H1 (cell line): ENCODE measurements around the gene C12orf75. TPM values are rescaled to one million over a fixed set of nuclear protein-coding genes. Genes with fewer than 3 reads are reported as not detected.

Source experiments
- CTCF ChIA-PET: fragments of 300-600 bp; sonication (Branson Sonifier 250); formaldehyde crosslinking; loops from one replicate; lab custom pipeline; 2021; ENCODE audit not compliant: partially characterized antibody; lab: Charles Lee
- POLR2A ChIA-PET: fragments of 300-600 bp; sonication (Branson Sonifier 250); formaldehyde crosslinking; loops from one replicate; lab custom pipeline; 2021; ENCODE audit warnings: inconsistent platforms; ENCODE audit not compliant: partially characterized antibody; lab: Charles Lee
- DNase-seq, 2 experiments: peaks; one replicate each; pipeline versions ENCODE4 v3.0.0 to v3.0.0-alpha.2; 2010 to 2022; ENCODE audit warnings: low spot score in 2 of 2, low read depth in 1 of 2, mixed read lengths in 1 of 2
- FAIRE-seq: peaks from 2 replicates; lab custom pipeline; 2011; peaks lifted over from hg19 to GRCh38; lab: Jason Lieb, UNC
- H2AFZ ChIP-seq: 2 replicates; pipeline ENCODE4 v1.8.1; 2012; ENCODE audit warnings: low read length, inconsistent platforms
- H2AK5ac ChIP-seq: 2 replicates; pipeline ENCODE4 v1.6.1; 2013; ENCODE audit warnings: low read depth, low read length
- H2BK120ac ChIP-seq: replicated peaks from 2 replicates; pipeline ENCODE3; 2013; ENCODE audit warnings: low read depth, low read length, inconsistent platforms
- H2BK12ac ChIP-seq: 2 replicates; pipeline ENCODE4 v1.6.1; 2013; ENCODE audit warnings: low read depth, low read length
- H2BK15ac ChIP-seq: 2 replicates; pipeline ENCODE4 v1.6.1; 2013; ENCODE audit warnings: low read length
- H2BK20ac ChIP-seq: 2 replicates; pipeline ENCODE4 v1.6.1; 2013; ENCODE audit warnings: low read length
- H2BK5ac ChIP-seq: 2 replicates; pipeline ENCODE4 v1.6.1; 2013; ENCODE audit warnings: low read depth, low read length
- H3K14ac ChIP-seq: 2 replicates; pipeline ENCODE4 v1.6.1; 2013; ENCODE audit warnings: inconsistent platforms; ENCODE audit not compliant: insufficient read length
- H3K18ac ChIP-seq: 2 replicates; pipeline ENCODE4 v1.6.1; 2013; ENCODE audit warnings: low read length; ENCODE audit errors: extremely low read depth
- H3K23ac ChIP-seq: 2 replicates; pipeline ENCODE4 v1.6.1; 2013; ENCODE audit warnings: inconsistent platforms; ENCODE audit not compliant: insufficient read length
- H3K23me2 ChIP-seq: 2 replicates; pipeline ENCODE4 v1.6.1; 2013; ENCODE audit warnings: low read depth, low read length
- H3K27ac ChIP-seq: 2 replicates; pipeline ENCODE4 v1.6.1; 2011; ENCODE audit warnings: low read depth, low read length, inconsistent platforms
- H3K27me3 ChIP-seq, 4 experiments: replicated peaks in 1 of 4; 1 replicate in 1 of 4; 2 replicates in 3 of 4; pipeline versions ENCODE4 v1.6.1 to v1.8.1; 2011 to 2013; ENCODE audit warnings: low read length in 3 of 4, mild to moderate bottlenecking in 3 of 4, inconsistent platforms in 2 of 4, mixed read lengths in 2 of 4, moderate library complexity in 1 of 4; ENCODE audit not compliant: control insufficient read depth in 3 of 4, insufficient read depth in 3 of 4; ENCODE audit errors: extremely low read depth in 1 of 4
- H3K36me3 ChIP-seq, 4 experiments: 2 replicates each; pipeline versions ENCODE4 v1.6.1 to v1.8.1; 2011 to 2013; ENCODE audit warnings: mild to moderate bottlenecking in 4 of 4, low read length in 3 of 4, moderate library complexity in 2 of 4, control low read depth in 1 of 4, inconsistent platforms in 1 of 4; ENCODE audit not compliant: insufficient read depth in 4 of 4, control insufficient read depth in 2 of 4
- H3K4ac ChIP-seq: replicated peaks from 2 replicates; pipeline ENCODE3; 2013; ENCODE audit warnings: low read length, low read depth, mixed read lengths, inconsistent platforms; ENCODE audit not compliant: insufficient read length
- H3K4me1 ChIP-seq, 4 experiments: replicated peaks in 1 of 4; 1 replicate in 1 of 4; 2 replicates in 3 of 4; pipeline versions ENCODE4 v1.6.1 to v1.8.1; 2011 to 2013; ENCODE audit warnings: low read length in 3 of 4, inconsistent platforms in 2 of 4, mixed read lengths in 1 of 4; ENCODE audit not compliant: insufficient read depth in 4 of 4, control insufficient read depth in 3 of 4
- H3K4me2 ChIP-seq, 2 experiments: 2 replicates each; pipeline versions ENCODE4 v1.6.1 to v1.8.1; 2011 to 2013; ENCODE audit warnings: low read depth in 2 of 2, low read length in 2 of 2, control low read depth in 1 of 2, inconsistent platforms in 1 of 2, mild to moderate bottlenecking in 1 of 2; ENCODE audit not compliant: insufficient read depth in 1 of 2
- H3K4me3 ChIP-seq, 4 experiments: fragments of 200-600, 300-600 bp in 1 of 4; sonication (generic), shearing (Covaris generic), sonication (Bioruptor Twin) in 1 of 4; 2 replicates each; pipeline versions ENCODE4 v1.5.1 to v1.8.1; 2011 to 2016; ENCODE audit warnings: low read length in 4 of 4, low read depth in 3 of 4, control low read depth in 2 of 4, inconsistent platforms in 2 of 4, mild to moderate bottlenecking in 2 of 4, mixed read lengths in 1 of 4, moderate library complexity in 1 of 4; ENCODE audit not compliant: insufficient read depth in 2 of 4; ENCODE audit errors: extremely low read depth in 1 of 4
- H3K56ac ChIP-seq: replicated peaks from 2 replicates; pipeline ENCODE3; 2013; ENCODE audit warnings: low read depth, mild to moderate bottlenecking, mixed read lengths, low read length, inconsistent platforms; ENCODE audit not compliant: insufficient read length
- H3K79me1 ChIP-seq: 2 replicates; pipeline ENCODE4 v1.6.1; 2013; ENCODE audit warnings: low read depth, low read length, control low read depth
- H3K79me2 ChIP-seq, 2 experiments: 2 replicates each; pipeline versions ENCODE4 v1.6.1 to v1.8.1; 2012 to 2013; ENCODE audit warnings: low read length in 2 of 2, mild to moderate bottlenecking in 2 of 2, inconsistent platforms in 1 of 2; ENCODE audit not compliant: insufficient read depth in 2 of 2, control insufficient read depth in 1 of 2
- H3K9ac ChIP-seq, 4 experiments: replicated peaks in 1 of 4; 1 replicate in 1 of 4; 2 replicates in 3 of 4; pipeline versions ENCODE4 v1.6.1 to v1.8.1; 2011 to 2013; ENCODE audit warnings: low read depth in 3 of 4, low read length in 3 of 4, control low read depth in 2 of 4, mild to moderate bottlenecking in 2 of 4, moderate library complexity in 2 of 4, inconsistent platforms in 1 of 4; ENCODE audit errors: extremely low read depth in 1 of 4
- H3K9me3 ChIP-seq, 2 experiments: 2 replicates each; pipeline versions ENCODE4 v1.6.1 to v1.8.1; 2012 to 2013; ENCODE audit warnings: mild to moderate bottlenecking in 2 of 2, moderate library complexity in 2 of 2, control low read depth in 1 of 2, inconsistent platforms in 1 of 2, low read depth in 1 of 2, low read length in 1 of 2, mixed read lengths in 1 of 2; ENCODE audit not compliant: insufficient read depth in 2 of 2
- H4K20me1 ChIP-seq, 2 experiments: replicated peaks in 1 of 2; 2 replicates each; pipeline versions ENCODE3 to v1.8.1; 2011 to 2013; ENCODE audit warnings: inconsistent platforms in 2 of 2, low read length in 2 of 2, mild to moderate bottlenecking in 1 of 2; ENCODE audit not compliant: insufficient read depth in 2 of 2, control insufficient read depth in 1 of 2
- H4K5ac ChIP-seq: 2 replicates; pipeline ENCODE4 v1.6.1; 2013; ENCODE audit warnings: low read length, low read depth, mixed read lengths, inconsistent platforms; ENCODE audit not compliant: insufficient read length
- H4K8ac ChIP-seq: 2 replicates; pipeline ENCODE4 v1.8.0; 2013; ENCODE audit warnings: mild to moderate bottlenecking, moderate library complexity, low read length, inconsistent platforms; ENCODE audit not compliant: insufficient read depth; ENCODE audit errors: extremely low read depth
- H4K91ac ChIP-seq: replicated peaks from 2 replicates; pipeline ENCODE3; 2013; ENCODE audit warnings: low read length, mixed read lengths, inconsistent platforms; ENCODE audit not compliant: insufficient read length
- BRCA1 ChIP-seq: IDR thresholded peaks from 2 replicates; pipeline ENCODE4 v1.6.1; 2012; ENCODE audit warnings: low read depth, low read length, improper control_type of control experiment
- EZH2 ChIP-seq: fragments of 200-600 bp; sonication (generic); IDR thresholded peaks from 2 replicates; pipeline ENCODE4 v1.7.1; 2012; ENCODE audit warnings: low read depth, mild to moderate bottlenecking, moderate library complexity, low read length, inconsistent platforms; ENCODE audit not compliant: severe bottlenecking
- WGBS, 2 experiments: shearing (Covaris generic) in 1 of 2; methylation state at CpG; one replicate each; pipeline versions ENCODE4 v1.1.6 to v1.1.7; 2013 to 2015; ENCODE audit warnings: low lambda C conversion rate in 2 of 2, mixed read lengths in 2 of 2, inconsistent platforms in 1 of 2, low coverage in 1 of 2, missing lambda C conversion rate in 1 of 2; ENCODE audit not compliant: insufficient replicate concordance in 2 of 2, insufficient coverage in 1 of 2, insufficient read length in 1 of 2; ENCODE audit errors: extremely low coverage in 1 of 2, missing lambda C conversion rate in 1 of 2; 5-methylcytosine and 5-hydroxymethylcytosine counted together
- polyA plus RNA-seq, 7 experiments: library from polyadenylated mRNA; depleted of rRNA in 3 of 7; stranded (reverse) in 5 of 7; unstranded in 2 of 7; fragments of >200 nt in 5 of 7; fragments of 200-250 nt in 2 of 7; gene quantifications; 1 replicate in 5 of 7; 2 replicates in 1 of 7; 4 replicates in 1 of 7; pipeline versions ENCODE4 v1.2.1 to v1.2.3, GENCODE V29; 2011 to 2013; ENCODE audit warnings: missing spikeins in 2 of 7, mixed read lengths in 2 of 7
- total RNA-seq: library from RNA; stranded (reverse); fragmentation: NEBNext Ultra II Directional; extraction: Animal tissue kit (Norgen Biotek cat#: 25700); gene quantifications from 2 replicates; pipeline ENCODE4 v1.2.1, GENCODE V29; 2021

The C12orf75 gene
- total and polyA plus RNA-seq, 2 of the 8 experiments (the other 6 are each of a cell fraction or from before 2014, with no cell fraction given), result 26.4 to 41.2 TPM

- H2AFZ ChIP-seq, result no peak overlapping the region
- ChIA-PET CTCF (no interaction called here), POLR2A (no interaction called here)
- no peaks in the 10 kb centered on the region for H3K79me1 ChIP-seq
- H2BK120ac ChIP-seq, result no peak overlapping the region
- no peaks in the 10 kb centered on the region for H4K20me1 ChIP-seq
- no peak overlapping the region for H4K8ac ChIP-seq
- WGBS, 2 experiments, result 94% methylated on average over 7 of the region's 7 CpGs; no CpG with 5 or more reads in 1 of the 2 experiments
- H3K4ac ChIP-seq, result no peak overlapping the region
- FAIRE-seq (no peak), DNase-seq (no peak)
- no peak overlapping the region for H3K4me3 ChIP-seq
- no peak for TF ChIP-seq EZH2
- TF ChIP-seq BRCA1, result no peak
- H3K23ac ChIP-seq, result no peak overlapping the region
- H3K4me1 ChIP-seq, result peaks cover 0 to 6% (median 0%) of the 10 kb centered on the region in 4 experiments; a peak in 1 of 7 replicates
- H2BK15ac ChIP-seq, result no peak overlapping the region
- H3K36me3 ChIP-seq, result no peaks in the 10 kb centered on the region
- no peak overlapping the region for H3K4me2 ChIP-seq
- no peak overlapping the region for H3K27ac ChIP-seq
- H3K14ac ChIP-seq, result no peak overlapping the region
- no peak overlapping the region for H3K56ac ChIP-seq
- no peak overlapping the region for H2BK20ac ChIP-seq
- H2BK12ac ChIP-seq, result no peak overlapping the region
- H2AK5ac ChIP-seq, result no peak overlapping the region
- no peak overlapping the region for H3K9ac ChIP-seq
- no peaks in the 10 kb centered on the region for H3K23me2 ChIP-seq
- no peaks in the 10 kb centered on the region for H3K27me3 ChIP-seq
- no peak overlapping the region for H4K91ac ChIP-seq
- H2BK5ac ChIP-seq, result no peak overlapping the region
- H4K5ac ChIP-seq, result no peak overlapping the region
- no peaks in the 10 kb centered on the region for H3K79me2 ChIP-seq
- H3K18ac ChIP-seq, result no peak overlapping the region
- peaks cover 0 to 5% of the 10 kb centered on the region in 2 experiments; a peak in 2 of 4 replicates for H3K9me3 ChIP-seq
These were observed 76.0 kb downstream of the C12orf75 start for GRCh38 chr12:105406497-105406896.
